Parathyroid adenoma (tissue), 2 donors: ENCODE measurements around the gene SLC10A2.

Source experiments
- H2AFZ ChIP-seq: fragments of 300-600 bp; sonication (generic); one replicate; pipeline ENCODE4 v1.7.0; 2017; ENCODE audit warnings: antibody characterized with exemption, mild to moderate bottlenecking
- H3K27ac ChIP-seq: fragments of 300-600 bp; sonication (generic); one replicate; pipeline ENCODE4 v1.7.0; 2017
- H3K27me3 ChIP-seq: fragments of 300-600 bp; sonication (generic); one replicate; pipeline ENCODE4 v1.7.0; 2017; ENCODE audit warnings: low read length; ENCODE audit not compliant: control insufficient read depth, insufficient read depth
- H3K36me3 ChIP-seq: fragments of 300-600 bp; sonication (generic); one replicate; pipeline ENCODE4 v1.7.0; 2017; ENCODE audit warnings: low read length; ENCODE audit not compliant: control insufficient read depth, insufficient read depth
- H3K4me1 ChIP-seq: fragments of 300-600 bp; sonication (generic); one replicate; pipeline ENCODE4 v1.7.0; 2017; ENCODE audit warnings: control low read depth
- H3K4me2 ChIP-seq: fragments of 300-600 bp; sonication (generic); one replicate; pipeline ENCODE4 v1.7.0; 2017; ENCODE audit warnings: low read length
- H3K4me3 ChIP-seq: fragments of 300-600 bp; sonication (generic); one replicate; pipeline ENCODE4 v1.7.0; 2017; ENCODE audit warnings: low read depth, low read length
- H3K79me2 ChIP-seq: fragments of 300-600 bp; sonication (generic); one replicate; pipeline ENCODE4 v1.7.0; 2017; ENCODE audit warnings: control low read depth
- H3K9ac ChIP-seq: fragments of 300-600 bp; sonication (generic); one replicate; pipeline ENCODE4 v1.7.0; 2017; ENCODE audit warnings: mild to moderate bottlenecking
- H3K9me3 ChIP-seq: fragments of 300-600 bp; sonication (generic); one replicate; pipeline ENCODE4 v1.7.0; 2017; ENCODE audit warnings: low read length; ENCODE audit not compliant: control insufficient read depth
- TF ChIP-seq, protein P1 (sequence below): fragments of 300-600 bp; sonication (generic); IDR thresholded peaks from one replicate; pipeline ENCODE4 v1.7.0; 2017; ENCODE audit warnings: antibody characterized with exemption, mild to moderate bottlenecking
- donor health status: primary hyperparathyroidism.

SLC10A2 gene

DNA sequence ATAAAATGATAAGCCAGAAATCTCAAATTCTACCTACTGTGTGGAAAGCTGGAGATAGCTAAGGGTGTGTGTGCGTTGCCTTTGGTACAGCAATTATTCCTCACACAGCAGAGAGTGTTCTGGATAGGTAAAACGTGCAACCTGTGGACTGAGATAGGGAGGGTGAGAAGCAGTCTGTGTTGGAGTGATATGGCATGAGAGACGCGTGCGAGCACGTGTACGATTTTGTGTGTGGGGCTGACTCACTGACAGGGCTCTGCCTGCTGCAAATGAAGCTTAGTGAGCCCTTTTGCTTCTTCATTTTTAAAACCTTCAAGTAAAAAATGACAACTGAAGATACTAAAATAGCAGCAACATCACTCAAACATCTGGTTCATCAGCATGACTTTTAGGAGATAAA, 35.7 kb upstream of the SLC10A2 start:
- Histone ChIP-seq H3K79me2 (no peaks in the 10 kb centered on the region), H3K27me3 (no peaks in the 10 kb centered on the region), H3K27ac (no peak overlapping the region), H3K4me3 (no peak overlapping the region), H3K9ac (no peak overlapping the region), H3K36me3 (no peaks in the 10 kb centered on the region), H3K9me3 (no peaks in the 10 kb centered on the region), H2AFZ (no peak overlapping the region), H3K4me1 (no peaks in the 10 kb centered on the region), H3K4me2 (no peak overlapping the region)
- TF ChIP-seq, protein P1, sequence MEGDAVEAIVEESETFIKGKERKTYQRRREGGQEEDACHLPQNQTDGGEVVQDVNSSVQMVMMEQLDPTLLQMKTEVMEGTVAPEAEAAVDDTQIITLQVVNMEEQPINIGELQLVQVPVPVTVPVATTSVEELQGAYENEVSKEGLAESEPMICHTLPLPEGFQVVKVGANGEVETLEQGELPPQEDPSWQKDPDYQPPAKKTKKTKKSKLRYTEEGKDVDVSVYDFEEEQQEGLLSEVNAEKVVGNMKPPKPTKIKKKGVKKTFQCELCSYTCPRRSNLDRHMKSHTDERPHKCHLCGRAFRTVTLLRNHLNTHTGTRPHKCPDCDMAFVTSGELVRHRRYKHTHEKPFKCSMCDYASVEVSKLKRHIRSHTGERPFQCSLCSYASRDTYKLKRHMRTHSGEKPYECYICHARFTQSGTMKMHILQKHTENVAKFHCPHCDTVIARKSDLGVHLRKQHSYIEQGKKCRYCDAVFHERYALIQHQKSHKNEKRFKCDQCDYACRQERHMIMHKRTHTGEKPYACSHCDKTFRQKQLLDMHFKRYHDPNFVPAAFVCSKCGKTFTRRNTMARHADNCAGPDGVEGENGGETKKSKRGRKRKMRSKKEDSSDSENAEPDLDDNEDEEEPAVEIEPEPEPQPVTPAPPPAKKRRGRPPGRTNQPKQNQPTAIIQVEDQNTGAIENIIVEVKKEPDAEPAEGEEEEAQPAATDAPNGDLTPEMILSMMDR = no peak

DNA sequence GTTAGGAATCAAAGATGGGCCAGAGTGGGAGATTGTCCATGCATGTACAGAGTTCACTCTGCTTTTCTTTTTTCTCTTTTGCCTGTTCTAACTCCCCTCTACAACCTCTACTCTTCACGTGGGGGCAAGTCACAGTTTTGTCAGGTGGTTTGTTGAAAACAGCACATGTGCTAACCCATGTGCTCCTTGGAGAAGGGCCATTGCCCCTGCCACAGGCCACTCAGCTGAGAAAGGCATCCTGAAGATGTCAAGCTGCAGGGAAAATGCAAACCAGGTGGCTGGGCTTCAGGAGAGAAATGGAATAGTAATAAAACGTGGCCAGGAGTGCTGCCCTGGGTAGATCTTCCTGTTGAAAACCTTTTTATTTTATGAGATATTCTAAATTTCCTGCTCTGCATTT, 35.3 kb upstream of the SLC10A2 start:
- no peak overlapping the region for H3K27ac ChIP-seq
- no peaks in the 10 kb centered on the region for H3K36me3 ChIP-seq
- H2AFZ ChIP-seq = no peak overlapping the region
- TF ChIP-seq, protein P1 = no peak
- H3K4me3 ChIP-seq = no peak overlapping the region
- no peaks in the 10 kb centered on the region for H3K79me2 ChIP-seq
- H3K4me2 ChIP-seq = no peak overlapping the region
- no peaks in the 10 kb centered on the region for H3K4me1 ChIP-seq
- H3K9ac ChIP-seq = no peak overlapping the region
- no peaks in the 10 kb centered on the region for H3K9me3 ChIP-seq
- H3K27me3 ChIP-seq = no peaks in the 10 kb centered on the region

DNA sequence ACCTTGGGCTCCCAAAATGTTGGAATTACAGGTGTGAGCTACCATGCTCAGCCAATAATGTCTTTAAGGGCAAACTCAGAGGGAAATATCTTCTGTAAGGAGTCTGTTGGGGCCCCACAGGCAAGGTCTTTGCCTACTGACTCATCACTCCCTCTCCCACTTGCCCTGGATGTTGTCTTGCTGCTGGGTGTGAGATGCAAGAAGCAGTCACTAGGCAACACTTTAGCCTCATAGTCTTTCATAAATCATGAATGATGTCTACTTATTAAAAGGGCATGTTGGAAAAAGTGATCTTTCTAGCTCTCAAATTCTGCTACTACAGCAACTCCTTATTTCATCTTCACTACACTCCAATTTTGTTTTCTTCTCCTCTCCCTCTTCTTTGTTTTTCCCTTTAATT, 34.6 kb upstream of the SLC10A2 start:
- Histone ChIP-seq H2AFZ (no peak overlapping the region), H3K36me3 (no peaks in the 10 kb centered on the region), H3K4me3 (no peak overlapping the region), H3K4me1 (no peaks in the 10 kb centered on the region), H3K9me3 (no peaks in the 10 kb centered on the region), H3K4me2 (no peak overlapping the region), H3K9ac (no peak overlapping the region), H3K27ac (no peak overlapping the region), H3K79me2 (no peaks in the 10 kb centered on the region), H3K27me3 (no peaks in the 10 kb centered on the region)
- TF ChIP-seq, protein P1 = no peak

DNA sequence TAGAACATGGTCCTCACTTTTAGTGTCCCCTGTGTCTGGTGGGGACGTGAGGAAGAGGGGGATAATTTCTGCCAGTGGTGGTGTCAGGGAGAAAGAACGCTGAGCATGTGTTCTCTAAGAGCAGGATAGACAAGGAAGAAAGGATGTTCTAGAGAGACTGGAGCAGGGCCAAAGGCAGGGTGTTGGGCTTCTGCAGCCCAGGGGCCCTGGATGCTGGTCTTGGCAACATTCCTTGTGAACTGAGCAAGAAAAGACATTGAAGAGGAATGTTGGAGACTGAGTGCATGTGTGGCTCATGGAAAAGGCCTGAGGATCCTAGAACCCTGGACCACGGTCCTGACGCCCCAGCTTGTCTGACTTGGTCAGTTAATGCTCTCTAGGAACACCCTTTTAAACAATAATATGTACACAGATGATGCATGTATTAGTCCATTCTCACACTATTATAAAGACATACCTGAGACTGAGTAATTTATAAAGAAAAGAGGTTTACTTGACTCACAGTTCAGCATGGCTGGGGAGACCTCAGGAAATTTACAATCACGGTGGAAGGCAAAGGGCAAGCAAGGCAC, 33.6 kb upstream of the SLC10A2 start:
- H3K36me3 ChIP-seq = no peaks in the 10 kb centered on the region
- no peaks in the 10 kb centered on the region for H3K4me1 ChIP-seq
- H2AFZ ChIP-seq = no peak overlapping the region
- H3K27ac ChIP-seq = no peak overlapping the region
- no peak overlapping the region for H3K4me2 ChIP-seq
- no peak overlapping the region for H3K4me3 ChIP-seq
- H3K79me2 ChIP-seq = no peaks in the 10 kb centered on the region
- no peak overlapping the region for H3K9ac ChIP-seq
- H3K27me3 ChIP-seq = no peaks in the 10 kb centered on the region
- no peaks in the 10 kb centered on the region for H3K9me3 ChIP-seq
- TF ChIP-seq, protein P1 = no peak

DNA sequence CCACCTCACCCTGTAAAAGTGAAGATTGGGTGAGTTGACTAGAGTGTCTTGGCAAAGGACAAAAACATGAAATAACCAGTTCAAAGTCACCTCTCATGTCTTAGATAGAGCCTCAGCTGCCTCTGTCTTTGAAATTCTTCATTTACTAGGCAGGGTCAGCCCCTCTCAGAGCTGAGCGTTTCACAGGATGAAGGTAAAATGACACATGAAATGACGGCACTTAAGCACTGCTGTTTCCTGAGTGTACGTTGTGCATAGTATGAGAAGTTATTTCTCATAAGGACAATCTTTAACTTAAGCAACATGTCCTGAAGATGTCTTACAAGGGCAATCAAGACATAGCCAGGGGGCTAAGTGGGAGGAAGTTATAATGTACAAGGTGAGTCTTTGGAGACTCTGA, 32.3 kb upstream of the SLC10A2 start:
- H3K79me2 ChIP-seq = no peaks in the 10 kb centered on the region
- no peak overlapping the region for H3K4me3 ChIP-seq
- no peaks in the 10 kb centered on the region for H3K4me1 ChIP-seq
- H3K36me3 ChIP-seq = no peaks in the 10 kb centered on the region
- H2AFZ ChIP-seq = no peak overlapping the region
- no peak overlapping the region for H3K4me2 ChIP-seq
- H3K9ac ChIP-seq = no peak overlapping the region
- H3K9me3 ChIP-seq = no peaks in the 10 kb centered on the region
- no peak overlapping the region for H3K27ac ChIP-seq
- TF ChIP-seq, protein P1 = no peak
- H3K27me3 ChIP-seq = no peaks in the 10 kb centered on the region
